HG03565 (cell line): ENCODE measurements around the gene LRP2.
"Not testable (repeated sequence)": the region's sequence is repeated elsewhere in the genome, so short reads cannot be mapped to it uniquely, and the experiment has no call there.

ENCODE experiments used
- ATAC-seq: cut with Tn5 transposase; IDR thresholded peaks from one replicate; pipeline ENCODE4 v1.9.1; 2021; ENCODE audit warnings: mild to moderate bottlenecking, moderate library complexity; ENCODE audit not compliant: unreplicated experiment

LRP2 gene

DNA sequence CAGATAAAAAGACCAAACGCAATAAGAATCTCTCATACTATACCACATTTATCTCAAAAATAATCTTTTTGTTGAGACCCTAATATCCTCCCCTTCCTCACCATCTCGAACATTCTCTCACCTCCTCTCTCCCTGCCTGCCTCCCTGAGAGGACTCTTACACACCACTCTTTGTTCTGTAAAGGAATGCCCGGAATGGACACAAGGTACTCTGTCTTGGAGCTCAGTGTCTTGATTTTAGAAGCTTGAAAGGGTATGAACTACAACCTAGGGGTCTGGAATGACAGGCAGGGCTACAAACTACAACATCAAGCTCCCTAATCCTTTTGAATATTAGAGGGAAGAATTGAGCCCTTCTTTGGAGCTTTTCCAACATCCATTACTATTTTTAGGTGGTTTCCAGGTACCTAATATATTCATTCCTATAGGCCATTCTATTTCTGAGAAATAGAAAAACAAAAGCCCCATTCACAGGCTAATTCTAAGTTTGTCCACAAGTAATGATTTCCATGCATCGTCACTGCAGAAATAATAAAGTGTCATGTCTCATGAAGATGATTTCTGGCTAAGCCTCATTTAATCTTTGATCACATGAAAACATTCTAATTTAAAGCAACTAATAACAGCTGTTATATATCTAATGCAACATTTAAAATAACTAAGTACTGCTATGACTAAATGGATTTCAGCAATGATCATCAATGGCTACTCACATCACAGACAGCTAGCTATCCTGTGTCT is 60.6 kb downstream of the LRP2 start:
- no peak for ATAC-seq

- no peak for ATAC-seq
Measured at GRCh38 chr2:169300636-169301530, 61.5 kb downstream of the LRP2 start.

GRCh38 chr2:169298007-169298406 is 64.3 kb downstream of the LRP2 start:
- ATAC-seq: no peak

DNA sequence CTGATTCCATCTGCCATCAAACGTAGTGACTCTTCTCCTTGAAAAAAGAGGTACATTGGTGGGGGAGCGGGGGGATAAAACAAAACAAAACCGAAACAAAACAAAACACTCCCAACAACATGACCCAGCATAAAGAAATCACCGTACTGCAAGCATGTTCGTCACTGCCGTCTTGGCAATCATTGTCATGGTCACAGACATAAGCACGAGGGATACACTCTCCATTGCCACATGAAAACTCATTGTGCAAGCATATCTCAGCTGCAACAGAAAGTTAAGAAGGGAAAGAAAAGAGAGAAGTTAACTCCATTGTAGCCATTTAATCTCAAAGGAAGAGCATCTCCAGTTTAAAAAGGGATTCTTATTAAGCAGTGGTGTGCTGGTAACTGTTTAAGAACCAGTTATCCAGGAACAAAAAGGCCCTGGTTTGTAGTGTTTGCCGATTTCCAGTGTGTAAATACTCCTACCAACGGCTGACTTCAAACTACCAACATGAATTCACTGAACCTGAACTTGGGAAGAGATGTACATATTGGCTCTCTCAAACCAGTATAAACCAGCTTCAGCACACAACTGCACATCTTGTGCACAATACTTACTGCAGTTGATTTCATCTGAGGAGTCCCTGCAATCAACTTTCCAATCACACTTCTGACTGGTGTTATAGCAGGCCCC is 68.2 kb downstream of the LRP2 start:
- no peak for ATAC-seq

- no peak for ATAC-seq
Measured at GRCh38 chr2:169291517-169291916, 70.8 kb downstream of the LRP2 start.

DNA sequence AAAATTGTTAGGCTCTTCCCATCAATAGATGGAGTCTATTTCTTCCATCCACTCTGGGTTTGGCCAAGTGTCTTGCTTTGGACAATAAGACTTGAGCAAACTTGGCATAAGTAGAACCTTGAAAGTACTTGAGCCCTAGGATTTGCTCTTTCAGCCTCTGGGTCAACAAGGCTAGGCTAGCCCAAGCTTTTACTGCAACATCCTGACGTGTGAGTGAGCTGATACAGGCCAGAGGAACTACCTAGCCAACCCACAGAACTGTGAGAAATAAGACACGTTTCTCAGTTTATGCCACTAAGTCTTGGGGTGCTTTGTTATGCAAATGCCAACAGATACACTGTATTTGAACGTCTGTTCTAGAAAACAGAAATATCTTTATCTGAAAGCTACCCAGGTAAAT is 71.9 kb downstream of the LRP2 start:
- no peak for ATAC-seq

DNA sequence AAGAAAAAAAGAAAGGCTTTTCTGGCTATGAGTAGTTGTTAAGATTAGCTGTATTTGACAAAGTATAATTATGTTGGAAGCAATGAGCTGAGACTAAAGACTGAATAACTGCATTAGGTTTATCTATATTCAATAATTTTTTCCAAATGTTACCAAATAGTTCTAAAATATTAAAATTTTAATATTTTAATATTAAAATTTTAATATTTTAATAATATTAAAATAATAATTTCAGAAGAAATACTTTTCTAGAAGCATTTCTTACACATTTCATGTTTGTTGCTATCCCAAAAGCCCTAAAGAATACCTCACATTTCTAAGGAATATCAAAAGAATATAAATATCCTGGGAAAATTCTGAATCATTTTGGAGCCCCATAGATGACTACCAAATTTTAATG is 74.7 kb downstream of the LRP2 start:
- no peak for ATAC-seq

DNA sequence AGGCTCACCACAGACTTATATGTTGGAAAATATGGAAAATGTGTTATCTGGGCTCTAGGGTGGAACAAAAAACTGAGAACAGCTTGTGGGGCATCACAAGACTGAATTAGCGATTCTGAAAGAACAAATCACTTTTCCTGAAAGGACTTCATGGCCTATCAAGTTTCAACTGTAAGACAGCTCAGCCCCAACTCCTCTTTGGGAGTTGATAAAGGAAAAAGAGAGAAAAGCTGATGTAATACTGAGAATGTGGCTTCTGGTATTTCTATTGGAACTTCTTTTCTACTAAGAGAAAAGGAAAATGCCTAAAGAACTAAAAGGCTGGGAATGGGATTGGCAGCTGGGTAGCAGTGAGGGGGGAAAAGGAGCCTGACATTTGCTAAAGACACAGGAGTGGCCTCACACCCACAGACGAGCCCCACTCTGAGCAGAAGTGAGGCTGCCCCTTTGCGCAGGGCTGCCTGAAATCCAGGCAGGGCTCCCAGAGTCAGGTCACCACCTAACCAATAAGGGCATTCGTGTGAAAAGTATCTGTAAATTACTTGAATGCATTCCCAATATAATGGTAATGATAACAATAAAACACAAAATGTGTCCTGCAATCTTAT is 75.6 kb downstream of the LRP2 start:
- ATAC-seq: no peak

DNA sequence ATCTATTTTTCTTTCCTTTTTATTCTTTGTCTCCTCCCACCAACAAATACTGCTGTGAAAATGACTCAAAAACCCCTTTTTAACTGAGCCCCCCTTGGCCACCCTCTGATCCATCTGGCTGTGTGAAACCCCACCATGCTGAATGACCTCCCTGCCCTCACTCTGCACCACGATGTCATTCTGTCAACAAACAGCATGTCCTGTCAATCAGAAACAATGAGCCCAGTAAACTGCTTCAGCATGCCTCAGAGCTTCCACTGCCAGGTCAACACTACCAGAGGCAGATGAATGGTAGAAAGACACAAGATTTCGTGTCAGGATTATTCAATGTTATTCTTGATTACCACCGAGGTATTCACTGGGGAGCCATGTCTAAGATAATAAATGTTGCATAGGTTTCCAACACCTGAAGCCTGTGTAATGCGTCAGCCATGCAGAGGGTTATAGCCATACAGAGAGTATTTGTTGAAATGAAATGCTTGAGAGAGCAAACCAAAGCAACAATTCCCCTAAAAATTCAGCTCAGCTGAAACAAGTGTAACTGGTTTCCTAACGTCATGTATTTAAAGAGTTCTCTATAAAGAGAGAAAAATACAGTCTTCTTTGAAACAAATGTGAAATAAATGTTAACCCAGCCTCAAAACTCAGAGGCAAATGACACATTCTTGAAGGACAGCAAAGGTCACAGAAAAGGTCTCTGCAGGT is 76.7 kb downstream of the LRP2 start:
- ATAC-seq: no peak

DNA sequence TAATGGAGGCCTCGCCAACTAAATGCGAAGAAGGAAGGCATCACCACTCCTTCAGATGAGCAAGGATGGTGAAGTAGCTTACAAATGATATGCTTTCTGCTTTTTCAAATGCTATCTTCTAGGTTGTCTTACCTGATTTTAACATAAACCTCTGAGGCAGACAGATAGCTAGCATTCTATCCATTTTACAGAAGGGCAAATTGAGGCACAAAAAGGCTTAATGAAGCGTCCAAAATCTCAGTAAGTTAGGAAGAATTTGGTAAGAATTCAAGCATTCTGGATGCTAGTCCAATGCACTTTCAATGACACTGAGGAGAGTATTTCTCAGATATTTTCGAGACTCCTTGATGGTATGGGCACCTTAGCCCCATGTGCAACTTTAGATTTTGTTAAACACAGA is 81.8 kb downstream of the LRP2 start:
- no peak for ATAC-seq

- ATAC-seq: no peak
Measured at GRCh38 chr2:169275696-169276444, 86.5 kb downstream of the LRP2 start.

DNA sequence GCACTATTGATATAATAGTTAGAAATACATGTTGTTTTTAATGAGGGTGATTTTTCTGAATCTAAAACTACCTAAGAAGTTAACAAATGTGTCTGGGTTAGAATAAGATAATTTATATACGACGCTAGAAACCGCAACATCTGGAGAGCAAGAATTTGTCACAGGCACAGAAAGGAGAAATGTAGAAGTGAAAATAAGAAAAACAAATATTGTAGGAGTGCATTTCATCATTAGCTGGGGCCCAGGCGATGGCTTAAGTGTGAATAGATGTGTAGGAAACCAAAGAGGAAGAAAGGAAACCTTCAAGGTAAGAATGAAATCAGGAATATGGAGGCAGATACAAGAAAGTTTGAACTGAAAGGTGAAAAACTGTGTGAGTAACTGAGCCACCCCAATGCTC is 90.3 kb downstream of the LRP2 start:
- ATAC-seq: no peak

GRCh38 chr2:169270574-169270973 is 91.8 kb downstream of the LRP2 start:
- not testable (repeated sequence) for ATAC-seq

GRCh38 chr2:169265591-169265990 is 96.7 kb downstream of the LRP2 start:
- no peak for ATAC-seq

- no peak for ATAC-seq
Measured at GRCh38 chr2:169260846-169261642, 101.3 kb downstream of the LRP2 start.

DNA sequence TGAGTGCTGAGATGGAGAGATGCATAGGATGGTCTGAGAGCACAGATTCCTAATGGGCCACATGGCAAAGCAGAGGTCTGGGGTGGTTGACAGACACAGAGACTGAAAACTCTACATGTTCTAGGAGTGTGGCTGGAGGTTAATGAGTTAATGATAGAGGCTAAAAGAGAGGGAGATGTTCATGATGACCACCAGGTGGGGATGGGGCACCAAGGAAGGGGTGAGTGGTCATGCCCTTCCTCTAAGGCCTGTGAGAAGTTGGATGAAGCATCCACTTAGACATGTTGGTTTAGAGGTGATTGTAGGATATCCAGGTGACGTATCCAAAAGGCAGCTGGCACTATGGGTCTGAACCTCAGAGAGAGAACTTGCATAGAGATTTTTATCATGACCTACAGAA is 102.1 kb downstream of the LRP2 start:
- no peak for ATAC-seq

- no peak for ATAC-seq
Measured at GRCh38 chr2:169259402-169259801, 102.9 kb downstream of the LRP2 start.

- no peak for ATAC-seq
Measured at GRCh38 chr2:169258045-169258601, 104.2 kb downstream of the LRP2 start.

DNA sequence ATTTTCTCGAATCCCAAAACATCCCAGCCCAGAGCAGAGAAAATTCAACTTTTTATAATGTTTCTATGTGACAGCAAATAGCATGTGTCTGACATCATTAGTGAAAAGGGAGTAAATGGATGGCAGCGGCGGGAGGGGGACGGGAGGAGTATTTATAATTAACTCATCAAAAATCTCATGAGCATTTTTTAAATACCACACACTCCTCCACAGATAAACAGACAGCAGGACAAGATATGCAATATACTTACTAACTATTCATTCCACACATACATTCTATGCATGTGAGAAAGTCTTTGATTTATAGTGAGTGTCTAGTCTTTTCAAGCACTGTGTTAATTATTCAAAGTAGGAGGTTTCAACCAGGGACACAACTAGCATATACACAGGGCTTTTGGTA is 107.6 kb downstream of the LRP2 start:
- no peak for ATAC-seq
